HEK293 (cell line): ENCODE data around the gene ACOT7.

ENCODE experiments used
- KLF10 ChIP-seq: fragments of 450-650 bp; IDR thresholded peaks from 2 replicates; pipeline ENCODE4 v1.5.1; 2018; ENCODE audit warnings: missing biosample characterization, mild to moderate bottlenecking, missing genetic modification characterization
- MYNN ChIP-seq: fragments of 450-650 bp; formaldehyde crosslinking; IDR thresholded peaks from 2 replicates; pipeline ENCODE4 v1.5.1; 2016; ENCODE audit warnings: missing biosample characterization, missing genetic modification characterization, borderline replicate concordance
- MZF1 ChIP-seq: fragments of 450-650 bp; formaldehyde crosslinking; IDR thresholded peaks from 2 replicates; pipeline ENCODE4 v1.5.1; 2017; ENCODE audit warnings: missing biosample characterization, missing genetic modification characterization, borderline replicate concordance
- OVOL3 ChIP-seq: fragments of 450-650 bp; formaldehyde crosslinking; IDR thresholded peaks from 2 replicates; pipeline ENCODE4 v1.5.1; 2016; ENCODE audit warnings: missing biosample characterization, missing genetic modification characterization
- SP3 ChIP-seq: fragments of 450-650 bp; formaldehyde crosslinking; IDR thresholded peaks from 2 replicates; pipeline ENCODE4 v1.5.1; 2016; ENCODE audit warnings: missing biosample characterization, missing genetic modification characterization
- YY1 ChIP-seq: fragments of 450-650 bp; formaldehyde crosslinking; IDR thresholded peaks from 2 replicates; pipeline ENCODE4 v1.5.1; 2018; ENCODE audit warnings: missing biosample characterization, missing genetic modification characterization
- ZFP41 ChIP-seq: fragments of 450-650 bp; formaldehyde crosslinking; IDR thresholded peaks from 2 replicates; pipeline ENCODE4 v1.5.1; 2016; ENCODE audit warnings: missing biosample characterization, missing genetic modification characterization, borderline replicate concordance
- ZFP69B ChIP-seq: fragments of 450-650 bp; formaldehyde crosslinking; IDR thresholded peaks from 2 replicates; pipeline ENCODE4 v1.5.1; 2016; ENCODE audit warnings: missing biosample characterization, missing genetic modification characterization
- ZNF112 ChIP-seq: fragments of 450-650 bp; formaldehyde crosslinking; IDR thresholded peaks from 2 replicates; pipeline ENCODE4 v1.5.0; 2017; ENCODE audit warnings: missing biosample characterization, missing genetic modification characterization
- ZNF133 ChIP-seq: fragments of 450-650 bp; formaldehyde crosslinking; IDR thresholded peaks from 2 replicates; pipeline ENCODE4 v1.5.1; 2016; ENCODE audit warnings: missing biosample characterization, missing genetic modification characterization
- ZNF140 ChIP-seq: fragments of 450-650 bp; formaldehyde crosslinking; IDR thresholded peaks from 2 replicates; pipeline ENCODE4 v1.5.1; 2016; ENCODE audit warnings: missing biosample characterization, missing genetic modification characterization
- ZNF292 ChIP-seq: fragments of 450-650 bp; formaldehyde crosslinking; IDR thresholded peaks from 2 replicates; pipeline ENCODE4 v1.5.1; 2016; ENCODE audit warnings: low read depth, missing biosample characterization, missing genetic modification characterization, borderline replicate concordance
- ZNF433 ChIP-seq: fragments of 450-650 bp; formaldehyde crosslinking; IDR thresholded peaks from 2 replicates; pipeline ENCODE4 v1.5.1; 2016; ENCODE audit warnings: missing biosample characterization, missing genetic modification characterization, low read depth
- ZNF510 ChIP-seq: fragments of 450-650 bp; formaldehyde crosslinking; IDR thresholded peaks from 2 replicates; pipeline ENCODE4 v1.5.1; 2018; ENCODE audit warnings: mild to moderate bottlenecking, missing genetic modification characterization, missing biosample characterization; ENCODE audit not compliant: insufficient replicate concordance
- ZNF514 ChIP-seq: fragments of 450-650 bp; formaldehyde crosslinking; IDR thresholded peaks from 2 replicates; pipeline ENCODE4 v1.5.1; 2016; ENCODE audit warnings: missing biosample characterization, missing genetic modification characterization
- ZNF596 ChIP-seq: fragments of 450-650 bp; IDR thresholded peaks from 2 replicates; pipeline ENCODE4 v1.5.0; 2018; ENCODE audit warnings: missing biosample characterization, mild to moderate bottlenecking, missing genetic modification characterization, moderate library complexity
- ZNF629 ChIP-seq: fragments of 450-650 bp; formaldehyde crosslinking; IDR thresholded peaks from 2 replicates; pipeline ENCODE4 v1.5.1; 2017; ENCODE audit warnings: missing biosample characterization, missing genetic modification characterization
- ZNF658 ChIP-seq: fragments of 450-650 bp; formaldehyde crosslinking; IDR thresholded peaks from 2 replicates; pipeline ENCODE4; 2016; ENCODE audit warnings: missing biosample characterization, missing genetic modification characterization
- ZNF660 ChIP-seq: fragments of 450-650 bp; IDR thresholded peaks from 2 replicates; pipeline ENCODE4 v1.5.1; 2018; ENCODE audit warnings: missing biosample characterization, mild to moderate bottlenecking, missing genetic modification characterization
- ZNF677 ChIP-seq: fragments of 450-650 bp; IDR thresholded peaks from 2 replicates; pipeline ENCODE4 v1.5.0; 2018; ENCODE audit warnings: missing biosample characterization, mild to moderate bottlenecking, missing genetic modification characterization, moderate library complexity
- ZNF707 ChIP-seq: fragments of 450-650 bp; formaldehyde crosslinking; IDR thresholded peaks from 2 replicates; pipeline ENCODE4 v1.5.1; 2016; ENCODE audit warnings: missing biosample characterization, missing genetic modification characterization
- ZNF791 ChIP-seq: fragments of 450-650 bp; formaldehyde crosslinking; IDR thresholded peaks from 2 replicates; pipeline ENCODE4 v1.5.1; 2016; ENCODE audit warnings: missing biosample characterization, missing genetic modification characterization
- ZXDB ChIP-seq: fragments of 450-650 bp; formaldehyde crosslinking; IDR thresholded peaks from 2 replicates; pipeline ENCODE4 v1.5.1; 2016; ENCODE audit warnings: missing biosample characterization, missing genetic modification characterization
- TF ChIP-seq, protein P1 (sequence below): fragments of 450-650 bp; formaldehyde crosslinking; IDR thresholded peaks from 2 replicates; pipeline ENCODE4 v1.5.1; 2016; ENCODE audit warnings: missing biosample characterization, missing genetic modification characterization
- TF ChIP-seq, protein P2 (sequence below): fragments of 450-650 bp; formaldehyde crosslinking; IDR thresholded peaks from 2 replicates; pipeline ENCODE4 v1.5.1; 2016; ENCODE audit warnings: missing biosample characterization, missing genetic modification characterization
- TF ChIP-seq, protein P3 (sequence below): fragments of 450-650 bp; formaldehyde crosslinking; IDR thresholded peaks from 2 replicates; pipeline ENCODE4 v1.5.1; 2016; ENCODE audit warnings: missing biosample characterization, missing genetic modification characterization
- TF ChIP-seq, protein P4 (sequence below): fragments of 450-650 bp; formaldehyde crosslinking; IDR thresholded peaks from 2 replicates; pipeline ENCODE4 v1.5.1; 2016; ENCODE audit warnings: missing biosample characterization, missing genetic modification characterization
- TF ChIP-seq, protein P5 (sequence below): fragments of 450-650 bp; formaldehyde crosslinking; IDR thresholded peaks from 2 replicates; pipeline ENCODE4 v1.5.1; 2017; ENCODE audit warnings: missing biosample characterization, missing genetic modification characterization

The ACOT7 gene

DNA sequence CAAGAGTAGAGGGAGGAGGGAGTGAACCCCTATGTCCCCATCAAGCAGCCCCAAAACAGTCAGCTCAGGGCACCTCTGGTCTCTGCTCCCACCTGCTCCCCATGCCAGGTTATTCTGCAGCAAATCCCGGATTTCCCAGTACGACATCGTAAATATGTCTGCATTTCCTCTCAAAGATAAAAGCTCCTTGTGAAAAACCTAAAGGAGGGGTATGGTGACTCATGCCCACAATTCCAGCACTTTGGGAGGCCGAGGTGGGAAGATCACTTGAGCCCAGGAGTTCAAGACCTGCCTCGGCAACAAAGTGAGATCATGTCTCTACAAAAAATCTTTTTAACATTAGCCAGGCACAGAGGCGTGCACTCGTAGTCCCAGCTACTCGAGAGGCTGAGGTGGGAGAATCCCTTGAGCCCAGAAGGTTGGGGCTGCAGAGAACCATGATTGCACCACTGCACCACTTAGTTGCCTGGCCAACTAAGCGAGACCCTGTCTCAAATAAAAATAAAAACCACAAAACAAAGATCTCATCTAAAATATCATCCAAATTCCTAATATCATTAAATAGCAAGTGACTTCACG, 7.1 kb downstream of the ACOT7 start (continued):
- no peak for TF ChIP-seq ZNF514
- TF ChIP-seq OVOL3 (tag by site-specific recombination), result no peak
- TF ChIP-seq KLF10 (tag by site-specific recombination), result no peak
- TF ChIP-seq, protein P1, sequence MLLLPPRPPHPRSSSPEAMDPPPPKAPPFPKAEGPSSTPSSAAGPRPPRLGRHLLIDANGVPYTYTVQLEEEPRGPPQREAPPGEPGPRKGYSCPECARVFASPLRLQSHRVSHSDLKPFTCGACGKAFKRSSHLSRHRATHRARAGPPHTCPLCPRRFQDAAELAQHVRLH, result no peak
- no peak for TF ChIP-seq MZF1 (tag by site-specific recombination)
- TF ChIP-seq ZFP69B (tag by site-specific recombination), result no peak
- TF ChIP-seq, protein P2, sequence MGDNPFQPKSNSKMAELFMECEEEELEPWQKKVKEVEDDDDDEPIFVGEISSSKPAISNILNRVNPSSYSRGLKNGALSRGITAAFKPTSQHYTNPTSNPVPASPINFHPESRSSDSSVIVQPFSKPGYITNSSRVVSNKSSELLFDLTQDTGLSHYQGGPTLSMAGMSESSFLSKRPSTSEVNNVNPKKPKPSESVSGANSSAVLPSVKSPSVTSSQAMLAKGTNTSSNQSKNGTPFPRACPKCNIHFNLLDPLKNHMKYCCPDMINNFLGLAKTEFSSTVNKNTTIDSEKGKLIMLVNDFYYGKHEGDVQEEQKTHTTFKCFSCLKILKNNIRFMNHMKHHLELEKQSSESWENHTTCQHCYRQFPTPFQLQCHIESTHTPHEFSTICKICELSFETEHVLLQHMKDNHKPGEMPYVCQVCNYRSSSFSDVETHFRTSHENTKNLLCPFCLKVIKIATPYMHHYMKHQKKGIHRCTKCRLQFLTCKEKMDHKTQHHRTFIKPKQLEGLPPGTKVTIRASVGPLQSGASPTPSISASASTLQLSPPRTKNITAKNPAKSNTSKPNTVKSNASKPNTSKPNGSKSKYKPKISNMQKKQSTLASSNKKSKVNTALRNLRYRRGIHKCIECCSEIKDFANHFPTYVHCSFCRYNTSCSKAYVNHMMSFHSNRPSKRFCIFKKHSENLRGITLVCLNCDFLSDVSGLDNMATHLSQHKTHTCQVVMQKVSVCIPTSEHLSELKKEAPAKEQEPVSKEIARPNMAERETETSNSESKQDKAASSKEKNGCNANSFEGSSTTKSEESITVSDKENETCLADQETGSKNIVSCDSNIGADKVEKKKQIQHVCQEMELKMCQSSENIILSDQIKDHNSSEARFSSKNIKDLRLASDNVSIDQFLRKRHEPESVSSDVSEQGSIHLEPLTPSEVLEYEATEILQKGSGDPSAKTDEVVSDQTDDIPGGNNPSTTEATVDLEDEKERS, result no peak
- no peak for TF ChIP-seq ZNF433 (tag by site-specific recombination)
- TF ChIP-seq ZNF677, result no peak
- TF ChIP-seq, protein P3, sequence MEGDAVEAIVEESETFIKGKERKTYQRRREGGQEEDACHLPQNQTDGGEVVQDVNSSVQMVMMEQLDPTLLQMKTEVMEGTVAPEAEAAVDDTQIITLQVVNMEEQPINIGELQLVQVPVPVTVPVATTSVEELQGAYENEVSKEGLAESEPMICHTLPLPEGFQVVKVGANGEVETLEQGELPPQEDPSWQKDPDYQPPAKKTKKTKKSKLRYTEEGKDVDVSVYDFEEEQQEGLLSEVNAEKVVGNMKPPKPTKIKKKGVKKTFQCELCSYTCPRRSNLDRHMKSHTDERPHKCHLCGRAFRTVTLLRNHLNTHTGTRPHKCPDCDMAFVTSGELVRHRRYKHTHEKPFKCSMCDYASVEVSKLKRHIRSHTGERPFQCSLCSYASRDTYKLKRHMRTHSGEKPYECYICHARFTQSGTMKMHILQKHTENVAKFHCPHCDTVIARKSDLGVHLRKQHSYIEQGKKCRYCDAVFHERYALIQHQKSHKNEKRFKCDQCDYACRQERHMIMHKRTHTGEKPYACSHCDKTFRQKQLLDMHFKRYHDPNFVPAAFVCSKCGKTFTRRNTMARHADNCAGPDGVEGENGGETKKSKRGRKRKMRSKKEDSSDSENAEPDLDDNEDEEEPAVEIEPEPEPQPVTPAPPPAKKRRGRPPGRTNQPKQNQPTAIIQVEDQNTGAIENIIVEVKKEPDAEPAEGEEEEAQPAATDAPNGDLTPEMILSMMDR, result no peak
- TF ChIP-seq ZNF660 (tag by site-specific recombination), result no peak; the same call in 1 of the 2 replicates
- no peak for TF ChIP-seq ZNF510
- no peak for TF ChIP-seq ZNF133
- TF ChIP-seq YY1 (tag by site-specific recombination), result no peak
- TF ChIP-seq ZNF658, result no peak
- TF ChIP-seq ZNF140 (tag by site-specific recombination), result no peak
- no peak for TF ChIP-seq ZFP41
- no peak for TF ChIP-seq ZNF596
- TF ChIP-seq, protein P4, sequence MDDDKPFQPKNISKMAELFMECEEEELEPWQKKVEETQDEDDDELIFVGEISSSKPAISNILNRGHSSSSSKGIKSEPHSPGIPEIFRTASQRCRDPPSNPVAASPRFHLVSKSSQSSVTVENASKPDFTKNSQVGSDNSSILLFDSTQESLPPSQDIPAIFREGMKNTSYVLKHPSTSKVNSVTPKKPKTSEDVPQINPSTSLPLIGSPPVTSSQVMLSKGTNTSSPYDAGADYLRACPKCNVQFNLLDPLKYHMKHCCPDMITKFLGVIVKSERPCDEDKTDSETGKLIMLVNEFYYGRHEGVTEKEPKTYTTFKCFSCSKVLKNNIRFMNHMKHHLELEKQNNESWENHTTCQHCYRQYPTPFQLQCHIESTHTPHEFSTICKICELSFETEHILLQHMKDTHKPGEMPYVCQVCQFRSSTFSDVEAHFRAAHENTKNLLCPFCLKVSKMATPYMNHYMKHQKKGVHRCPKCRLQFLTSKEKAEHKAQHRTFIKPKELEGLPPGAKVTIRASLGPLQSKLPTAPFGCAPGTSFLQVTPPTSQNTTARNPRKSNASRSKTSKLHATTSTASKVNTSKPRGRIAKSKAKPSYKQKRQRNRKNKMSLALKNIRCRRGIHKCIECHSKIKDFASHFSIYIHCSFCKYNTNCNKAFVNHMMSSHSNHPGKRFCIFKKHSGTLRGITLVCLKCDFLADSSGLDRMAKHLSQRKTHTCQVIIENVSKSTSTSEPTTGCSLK, result no peak
- peak; percentile 37 for TF ChIP-seq ZNF629 (tag by site-specific recombination)
- TF ChIP-seq ZNF292 (tag by site-specific recombination), result no peak
- TF ChIP-seq MYNN (tag by site-specific recombination), result peak; percentile 73; the same call in 1 of the 2 replicates
- no peak for TF ChIP-seq ZNF112 (tag by site-specific recombination)
- TF ChIP-seq ZXDB (tag by site-specific recombination), result peak; percentile 63; the same call in 1 of the 2 replicates
- TF ChIP-seq, protein P5, sequence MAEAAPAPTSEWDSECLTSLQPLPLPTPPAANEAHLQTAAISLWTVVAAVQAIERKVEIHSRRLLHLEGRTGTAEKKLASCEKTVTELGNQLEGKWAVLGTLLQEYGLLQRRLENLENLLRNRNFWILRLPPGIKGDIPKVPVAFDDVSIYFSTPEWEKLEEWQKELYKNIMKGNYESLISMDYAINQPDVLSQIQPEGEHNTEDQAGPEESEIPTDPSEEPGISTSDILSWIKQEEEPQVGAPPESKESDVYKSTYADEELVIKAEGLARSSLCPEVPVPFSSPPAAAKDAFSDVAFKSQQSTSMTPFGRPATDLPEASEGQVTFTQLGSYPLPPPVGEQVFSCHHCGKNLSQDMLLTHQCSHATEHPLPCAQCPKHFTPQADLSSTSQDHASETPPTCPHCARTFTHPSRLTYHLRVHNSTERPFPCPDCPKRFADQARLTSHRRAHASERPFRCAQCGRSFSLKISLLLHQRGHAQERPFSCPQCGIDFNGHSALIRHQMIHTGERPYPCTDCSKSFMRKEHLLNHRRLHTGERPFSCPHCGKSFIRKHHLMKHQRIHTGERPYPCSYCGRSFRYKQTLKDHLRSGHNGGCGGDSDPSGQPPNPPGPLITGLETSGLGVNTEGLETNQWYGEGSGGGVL (tag by site-specific recombination), result no peak
- TF ChIP-seq ZNF791 (tag by site-specific recombination), result no peak
- no peak for TF ChIP-seq SP3
- no peak for TF ChIP-seq ZNF707
